Measurements from ENCODE around the gene DMTF1. TPM values are rescaled to one million over a fixed set of nuclear protein-coding genes. Genes with fewer than 3 reads are reported as not detected.

DMTF1 gene
- total and polyA plus RNA-seq, 12 donors: 10.8 to 60.8 (median 21.8) TPM

DNA sequence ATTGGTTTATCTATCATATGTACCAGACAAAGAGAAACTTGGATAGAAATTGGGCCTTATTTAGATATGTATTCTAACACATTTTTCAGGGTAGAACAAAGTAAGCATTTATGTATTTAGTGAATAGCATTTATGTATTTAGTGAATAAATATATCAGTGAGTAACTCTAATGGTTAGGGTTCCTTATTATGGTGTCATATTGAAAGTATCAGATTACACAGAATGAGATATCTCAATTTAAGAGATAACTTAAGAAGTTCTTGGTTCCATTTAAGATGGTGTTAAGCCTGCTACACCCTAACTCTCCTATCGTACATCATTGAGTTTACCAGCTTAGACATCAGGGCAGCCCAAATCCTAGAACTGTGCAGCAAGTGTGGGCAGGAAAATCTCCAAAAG lies 35.9 kb upstream of the DMTF1 start:
- H3K27me3 ChIP-seq: no peaks in the 10 kb centered on the region
- H3K27ac ChIP-seq: no peak overlapping the region
- no peaks in the 10 kb centered on the region for H3K4me1 ChIP-seq
- TF ChIP-seq, protein P1, sequence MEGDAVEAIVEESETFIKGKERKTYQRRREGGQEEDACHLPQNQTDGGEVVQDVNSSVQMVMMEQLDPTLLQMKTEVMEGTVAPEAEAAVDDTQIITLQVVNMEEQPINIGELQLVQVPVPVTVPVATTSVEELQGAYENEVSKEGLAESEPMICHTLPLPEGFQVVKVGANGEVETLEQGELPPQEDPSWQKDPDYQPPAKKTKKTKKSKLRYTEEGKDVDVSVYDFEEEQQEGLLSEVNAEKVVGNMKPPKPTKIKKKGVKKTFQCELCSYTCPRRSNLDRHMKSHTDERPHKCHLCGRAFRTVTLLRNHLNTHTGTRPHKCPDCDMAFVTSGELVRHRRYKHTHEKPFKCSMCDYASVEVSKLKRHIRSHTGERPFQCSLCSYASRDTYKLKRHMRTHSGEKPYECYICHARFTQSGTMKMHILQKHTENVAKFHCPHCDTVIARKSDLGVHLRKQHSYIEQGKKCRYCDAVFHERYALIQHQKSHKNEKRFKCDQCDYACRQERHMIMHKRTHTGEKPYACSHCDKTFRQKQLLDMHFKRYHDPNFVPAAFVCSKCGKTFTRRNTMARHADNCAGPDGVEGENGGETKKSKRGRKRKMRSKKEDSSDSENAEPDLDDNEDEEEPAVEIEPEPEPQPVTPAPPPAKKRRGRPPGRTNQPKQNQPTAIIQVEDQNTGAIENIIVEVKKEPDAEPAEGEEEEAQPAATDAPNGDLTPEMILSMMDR (IDR thresholded peaks at IDR 0.05): no peak
- no peak for ATAC-seq
- peaks cover 0 to 13% (median 0%) of the 10 kb centered on the region in 11 donors for H3K9me3 ChIP-seq
- 94 to 100% methylated on average over 1 of the region's 1 CpG for WGBS, 2 donors
- no peak for DNase-seq
- H3K4me3 ChIP-seq: no peak overlapping the region
- H3K36me3 ChIP-seq: no peaks in the 10 kb centered on the region
- intact Hi-C loops (cut with DNase I): no loop called here

DNA sequence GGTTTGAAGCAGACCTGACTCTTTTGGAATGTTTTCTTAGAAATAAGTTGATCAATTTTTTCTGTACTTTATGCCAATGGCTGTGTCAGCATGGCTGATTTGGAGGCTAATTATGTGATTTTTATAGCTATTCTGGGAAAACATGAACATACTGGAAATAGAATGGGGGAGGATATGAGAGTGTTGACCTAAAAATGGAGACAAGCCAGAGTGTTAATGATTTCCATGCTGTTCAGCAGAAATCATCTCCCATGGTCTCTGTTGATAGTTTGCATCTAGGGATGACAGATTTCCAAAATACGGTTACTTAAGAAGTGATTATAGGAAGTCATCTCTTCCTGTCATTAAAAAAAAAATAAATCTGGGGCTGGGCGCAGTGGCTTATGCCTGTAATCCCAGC lies 32.7 kb upstream of the DMTF1 start:
- intact Hi-C loops (cut with DNase I): no loop called here
- 43 to 53% methylated on average over 2 of the region's 2 CpGs for WGBS, 2 donors
- DNase-seq (no peak), ATAC-seq (no peak)
- H3K27me3 ChIP-seq: no peaks in the 10 kb centered on the region
- no peak overlapping the region for H3K4me3 ChIP-seq
- H3K27ac ChIP-seq: no peak overlapping the region
- H3K4me1 ChIP-seq: no peaks in the 10 kb centered on the region
- TF ChIP-seq, protein P1 (IDR thresholded peaks at IDR 0.05): no peak
- no peaks in the 10 kb centered on the region for H3K9me3 ChIP-seq
- H3K36me3 ChIP-seq: no peaks in the 10 kb centered on the region

DNA sequence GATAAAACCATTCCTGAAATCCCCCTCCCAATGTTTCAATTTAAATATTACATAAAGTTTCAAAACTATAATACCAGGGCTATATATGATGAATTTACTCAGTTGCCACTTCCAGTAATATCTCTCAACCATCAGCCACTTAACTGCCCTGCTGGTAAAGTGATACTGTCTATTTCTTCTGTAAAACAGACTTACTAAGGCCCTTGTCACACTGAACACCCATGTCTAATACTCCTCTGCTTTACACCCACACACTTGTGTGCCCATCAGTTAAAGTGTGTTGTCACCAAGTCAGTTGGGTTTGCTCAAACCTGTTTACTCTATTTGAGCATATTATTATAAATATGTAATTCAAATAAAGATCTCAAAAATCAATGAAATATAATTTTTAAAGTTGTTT lies 29.1 kb upstream of the DMTF1 start:
- DNase-seq (no peak), ATAC-seq (no peak)
- no peaks in the 10 kb centered on the region for H3K36me3 ChIP-seq
- H3K4me3 ChIP-seq: no peak overlapping the region
- no peaks in the 10 kb centered on the region for H3K9me3 ChIP-seq
- intact Hi-C loops (cut with DNase I): no loop called here
- no peaks in the 10 kb centered on the region for H3K27me3 ChIP-seq
- H3K27ac ChIP-seq: no peak overlapping the region
- H3K4me1 ChIP-seq: no peaks in the 10 kb centered on the region
- TF ChIP-seq, protein P1 (IDR thresholded peaks at IDR 0.05): no peak

DNA sequence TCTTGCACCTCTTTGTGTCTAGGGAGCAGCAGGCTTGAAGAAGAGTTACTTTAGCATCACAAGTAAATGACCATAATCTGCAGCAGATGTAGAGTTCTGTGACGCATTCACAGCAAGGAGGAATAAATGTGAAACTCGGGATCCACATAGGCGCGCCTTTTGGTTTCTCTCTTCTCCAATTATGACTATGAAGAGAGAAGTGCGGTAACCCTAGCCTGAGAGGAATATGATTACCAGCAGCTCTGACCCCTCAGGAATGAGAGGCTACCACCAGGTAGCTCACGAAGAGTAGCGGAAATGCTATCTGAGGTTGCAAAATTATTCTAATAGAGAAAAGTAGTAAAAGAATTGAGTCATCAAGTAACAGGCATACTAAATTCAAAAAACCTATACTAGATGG lies 25.2 kb upstream of the DMTF1 start:
- Histone ChIP-seq H3K4me3 (no peak overlapping the region), H3K9me3 (no peaks in the 10 kb centered on the region), H3K27me3 (no peaks in the 10 kb centered on the region), H3K4me1 (no peaks in the 10 kb centered on the region), H3K27ac (no peak overlapping the region), H3K36me3 (no peaks in the 10 kb centered on the region)
- intact Hi-C loops (cut with DNase I): no loop called here
- TF ChIP-seq, protein P1 (IDR thresholded peaks at IDR 0.05): no peak
- 96 to 97% methylated on average over 7 of the region's 7 CpGs for WGBS, 2 donors
- ATAC-seq (no peak), DNase-seq (no peak)

DNA sequence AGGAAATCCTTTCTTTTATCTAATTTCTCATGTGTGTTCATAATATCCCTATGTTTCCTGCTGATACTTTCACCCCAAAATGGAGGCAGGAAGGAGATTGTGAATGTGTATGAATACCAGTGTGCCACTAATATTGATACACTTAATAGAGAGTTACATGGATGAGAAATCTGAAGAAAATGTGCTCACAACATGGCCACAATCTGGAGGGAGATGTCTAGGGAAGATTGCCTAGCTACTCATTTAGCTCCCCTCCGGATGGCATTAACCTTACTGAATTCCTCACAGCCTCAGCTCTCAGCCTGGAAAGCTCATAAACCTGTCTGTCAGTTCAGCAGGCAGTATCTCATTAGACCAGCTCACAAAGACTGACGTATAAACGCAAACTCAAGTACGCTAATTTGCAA lies 23.4 kb upstream of the DMTF1 start:
- no peaks in the 10 kb centered on the region for H3K27me3 ChIP-seq
- no peak for ATAC-seq
- DNase-seq: no peak
- H3K4me3 ChIP-seq: no peak overlapping the region
- H3K4me1 ChIP-seq: no peaks in the 10 kb centered on the region
- no peaks in the 10 kb centered on the region for H3K9me3 ChIP-seq
- no peak overlapping the region for H3K27ac ChIP-seq
- intact Hi-C loops (cut with DNase I): no loop called here
- WGBS, 2 donors: 37 to 42% methylated on average over 4 of the region's 4 CpGs
- H3K36me3 ChIP-seq: no peaks in the 10 kb centered on the region
- TF ChIP-seq, protein P1 (IDR thresholded peaks at IDR 0.05): no peak

Measured in heart right ventricle (tissue), 16 donors.